Hepatic stellate cell (primary cell): ENCODE results near the gene SHROOM4.

ENCODE experiments used
- DNase-seq: peaks from one replicate; pipeline ENCODE4 v3.0.0; 2011; ENCODE audit warnings: low spot score

Gene SHROOM4

DNA sequence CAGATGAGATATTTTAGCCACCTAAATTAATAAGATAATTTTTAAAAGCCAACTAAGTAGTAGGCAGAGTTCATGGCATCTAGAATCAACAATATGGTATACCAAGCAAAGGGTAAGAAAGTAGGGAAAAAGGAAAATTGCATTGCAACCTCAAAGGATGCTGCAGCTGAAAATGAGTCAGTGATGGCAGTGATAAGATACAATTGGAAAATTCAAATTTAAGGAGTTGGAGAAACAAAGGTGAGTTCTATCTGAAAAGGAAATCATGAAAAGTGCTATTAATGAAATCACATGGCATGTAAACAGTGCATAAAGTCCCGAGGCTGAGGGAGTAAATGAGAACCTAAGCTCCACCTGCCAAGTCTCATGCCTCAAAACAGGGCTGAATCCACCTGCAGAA lies 33.9 kb downstream of the SHROOM4 start:
- no peak for DNase-seq

DNA sequence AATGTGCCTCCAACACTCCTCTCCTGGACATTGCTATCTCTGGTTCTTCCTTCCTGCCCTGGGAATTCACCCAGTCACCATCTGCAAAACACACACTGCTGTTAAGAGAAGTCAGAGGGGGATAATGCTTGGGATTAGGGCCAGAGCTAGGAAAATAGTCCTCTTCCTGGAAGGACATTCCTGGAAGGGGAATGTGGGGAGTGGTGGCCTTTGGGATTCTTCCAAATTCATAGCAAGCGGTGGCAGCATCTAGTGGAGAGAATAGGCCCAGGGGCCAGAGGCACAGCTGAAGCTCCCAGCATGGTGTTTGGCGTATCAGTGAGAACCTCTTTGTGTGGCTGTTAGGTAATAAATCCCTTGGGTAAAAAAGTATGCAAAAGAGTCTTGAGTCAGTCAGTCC lies 34.3 kb downstream of the SHROOM4 start:
- DNase-seq = no peak

GRCh38 chrX:50778272-50778671 lies 35.7 kb downstream of the SHROOM4 start:
- no peak for DNase-seq

- no peak for DNase-seq
Measured at GRCh38 chrX:50776248-50776647, 37.7 kb downstream of the SHROOM4 start.

GRCh38 chrX:50771382-50771781 lies 42.6 kb downstream of the SHROOM4 start:
- no peak for DNase-seq

- no peak for DNase-seq
Measured at GRCh38 chrX:50770702-50771101, 43.3 kb downstream of the SHROOM4 start.

- no peak for DNase-seq
Measured at GRCh38 chrX:50769389-50770063, 44.5 kb downstream of the SHROOM4 start.

DNA sequence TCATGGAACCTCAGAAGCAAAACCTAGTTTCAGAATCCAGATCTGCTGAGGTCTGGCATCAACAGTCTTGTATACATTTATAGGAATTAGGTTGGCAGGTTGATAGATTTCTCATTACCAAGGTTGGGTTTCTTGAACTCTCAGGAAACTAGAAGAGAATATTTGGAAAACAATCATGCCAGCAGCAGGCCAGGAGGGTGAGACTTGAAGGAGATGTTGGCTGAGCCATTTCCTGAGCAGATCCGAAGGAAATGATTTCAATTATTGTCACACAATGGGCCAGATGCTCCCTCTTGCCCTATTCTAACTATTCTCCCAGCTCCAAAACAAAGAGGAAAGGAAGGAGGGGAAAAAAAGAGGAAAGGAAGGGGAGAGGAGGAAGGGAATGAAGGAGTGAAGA lies 45.2 kb downstream of the SHROOM4 start:
- DNase-seq = no peak

GRCh38 chrX:50765986-50766385 lies 48.0 kb downstream of the SHROOM4 start:
- DNase-seq = no peak

- DNase-seq = no peak
Measured at GRCh38 chrX:50762578-50762977, 51.4 kb downstream of the SHROOM4 start.

GRCh38 chrX:50756276-50756675 lies 57.7 kb downstream of the SHROOM4 start:
- DNase-seq = no peak

GRCh38 chrX:50751091-50751490 lies 62.9 kb downstream of the SHROOM4 start:
- no peak for DNase-seq

GRCh38 chrX:50747471-50747900 lies 66.5 kb downstream of the SHROOM4 start:
- peak; percentile 4 for DNase-seq

DNA sequence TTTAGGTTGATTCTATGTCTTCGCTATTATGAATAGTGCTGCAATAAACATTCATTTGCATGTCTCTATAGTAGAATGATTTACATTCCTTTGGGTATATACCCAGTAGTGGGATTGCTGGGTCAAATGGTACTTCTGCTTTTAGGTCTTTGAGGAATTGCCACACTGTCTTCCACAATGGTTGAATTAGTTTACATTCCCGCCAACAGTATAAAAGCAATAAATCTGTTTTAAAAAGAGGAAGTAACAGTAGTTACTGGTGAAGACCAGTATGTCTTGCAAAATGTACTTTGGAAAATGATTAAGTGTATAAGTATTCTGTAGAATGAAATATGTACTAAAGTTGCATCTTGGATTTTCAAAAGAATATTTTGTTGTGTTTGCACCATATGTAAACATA lies 77.3 kb downstream of the SHROOM4 start:
- no peak for DNase-seq

GRCh38 chrX:50726296-50726695 lies 87.7 kb downstream of the SHROOM4 start:
- DNase-seq = no peak

GRCh38 chrX:50725310-50725709 lies 88.7 kb downstream of the SHROOM4 start:
- DNase-seq = no peak

DNA sequence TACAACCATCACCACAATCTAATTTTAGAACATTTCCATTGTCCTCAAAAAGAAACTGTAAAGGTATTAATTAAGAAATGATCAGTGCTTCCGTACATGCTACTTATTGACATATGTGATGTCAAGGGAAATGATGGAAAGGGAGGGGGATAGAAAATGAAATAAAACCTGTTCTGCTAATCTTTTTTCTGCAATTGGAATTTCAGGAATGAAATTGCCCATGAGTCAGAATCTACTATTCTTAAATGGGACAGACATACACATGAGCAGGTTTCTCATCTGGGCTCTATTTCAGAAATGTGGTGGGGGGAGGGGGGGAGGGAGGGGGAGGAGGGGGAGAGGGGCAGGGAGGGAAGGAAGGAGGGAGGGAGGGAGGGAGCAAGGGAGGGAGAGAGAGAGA lies 91.0 kb downstream of the SHROOM4 start:
- DNase-seq = no peak

- no peak for DNase-seq
Measured at GRCh38 chrX:50721764-50722521, 92.1 kb downstream of the SHROOM4 start.

DNA sequence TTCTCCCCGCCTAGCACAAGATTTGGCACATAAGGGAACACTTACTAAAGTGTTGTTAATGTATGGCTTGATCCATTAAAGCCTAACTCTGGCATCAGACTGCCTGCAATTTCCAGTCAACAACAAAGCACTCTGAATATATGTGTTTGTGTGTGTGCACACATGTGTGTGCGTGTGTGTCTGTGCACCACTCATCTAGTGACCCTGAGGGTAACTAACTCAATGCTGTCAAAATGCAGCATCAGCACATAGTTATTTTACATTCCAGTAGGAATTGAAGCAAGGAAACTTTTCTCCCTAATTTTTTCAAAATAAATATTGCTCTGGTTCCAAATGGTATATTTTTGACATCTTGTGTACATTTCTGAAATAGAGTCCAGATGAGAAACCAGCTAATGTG lies 94.4 kb downstream of the SHROOM4 start:
- DNase-seq = no peak

DNA sequence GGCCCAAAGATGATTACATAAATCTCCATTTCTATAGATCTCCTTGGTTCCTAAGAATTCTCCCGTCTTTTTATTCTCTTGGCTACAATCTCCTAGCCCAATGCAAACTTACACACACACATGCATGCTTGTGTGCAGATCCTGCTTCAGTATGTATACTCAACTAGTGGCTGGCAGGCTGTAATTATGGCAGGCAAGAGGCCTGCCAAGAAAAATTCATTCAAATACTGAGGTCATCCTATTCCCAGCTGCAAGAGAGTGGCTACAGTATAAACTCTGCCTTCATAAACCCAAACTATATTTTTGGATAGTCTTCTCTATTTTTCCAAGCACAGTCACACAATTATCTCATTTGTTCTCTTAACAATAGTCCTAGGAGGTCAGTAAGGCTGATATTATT lies 95.2 kb downstream of the SHROOM4 start:
- DNase-seq = no peak

GRCh38 chrX:50716706-50717105 lies 97.3 kb downstream of the SHROOM4 start:
- no peak for DNase-seq

- DNase-seq = no peak
Measured at GRCh38 chrX:50712777-50713176, 101.2 kb downstream of the SHROOM4 start.

DNA sequence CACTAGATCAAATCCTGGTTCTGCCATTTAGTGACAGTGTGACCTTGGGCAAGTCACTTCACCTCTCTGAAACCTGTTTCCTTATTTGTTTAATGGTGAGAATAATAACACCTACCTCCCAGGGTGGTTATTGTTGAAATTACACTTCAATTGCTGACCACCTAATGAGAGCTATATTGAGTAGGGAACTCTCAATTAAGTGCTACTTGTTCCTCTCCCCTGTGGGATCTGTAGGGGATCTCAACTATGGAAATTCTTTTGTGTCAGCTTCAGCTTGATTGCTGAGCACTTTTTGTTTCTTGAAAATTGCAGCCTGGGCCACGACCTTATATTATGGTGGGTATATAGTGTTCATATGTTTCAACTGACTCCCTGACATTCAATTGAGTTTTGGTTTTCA lies 102.1 kb downstream of the SHROOM4 start:
- no peak for DNase-seq
